HEK293T (cell line): Measurements from ENCODE around the gene TRAPPC2B.

Experiments used
- ELF4 ChIP-seq: fragments of 450-650 bp; IDR thresholded peaks from 2 replicates; pipeline ENCODE4 v1.6.1; 2017; ENCODE audit warnings: antibody characterized with exemption
- FOXA1 ChIP-seq: fragments of 450-650 bp; IDR thresholded peaks from 2 replicates; pipeline ENCODE4 v1.6.1; 2016; ENCODE audit warnings: mild to moderate bottlenecking
- FOXK2 ChIP-seq: fragments of 450-650 bp; IDR thresholded peaks from 2 replicates; pipeline ENCODE4 v1.6.1; 2016; ENCODE audit warnings: mild to moderate bottlenecking
- FOXM1 ChIP-seq: fragments of 450-650 bp; IDR thresholded peaks from 2 replicates; pipeline ENCODE4 v1.6.1; 2017; ENCODE audit warnings: mild to moderate bottlenecking, borderline replicate concordance
- NFRKB ChIP-seq: fragments of 450-650 bp; IDR thresholded peaks from 2 replicates; pipeline ENCODE4 v1.6.1; 2016; ENCODE audit warnings: mild to moderate bottlenecking, moderate library complexity
- SP1 ChIP-seq: fragments of 450-650 bp; IDR thresholded peaks from 2 replicates; pipeline ENCODE4 v1.6.1; 2017
- SUZ12 ChIP-seq: fragments of 450-650 bp; IDR thresholded peaks from 2 replicates; pipeline ENCODE4 v1.6.1; 2016; ENCODE audit warnings: mild to moderate bottlenecking
- ZNF384 ChIP-seq: fragments of 450-650 bp; IDR thresholded peaks from 2 replicates; pipeline ENCODE4 v1.6.1; 2016

DNA sequence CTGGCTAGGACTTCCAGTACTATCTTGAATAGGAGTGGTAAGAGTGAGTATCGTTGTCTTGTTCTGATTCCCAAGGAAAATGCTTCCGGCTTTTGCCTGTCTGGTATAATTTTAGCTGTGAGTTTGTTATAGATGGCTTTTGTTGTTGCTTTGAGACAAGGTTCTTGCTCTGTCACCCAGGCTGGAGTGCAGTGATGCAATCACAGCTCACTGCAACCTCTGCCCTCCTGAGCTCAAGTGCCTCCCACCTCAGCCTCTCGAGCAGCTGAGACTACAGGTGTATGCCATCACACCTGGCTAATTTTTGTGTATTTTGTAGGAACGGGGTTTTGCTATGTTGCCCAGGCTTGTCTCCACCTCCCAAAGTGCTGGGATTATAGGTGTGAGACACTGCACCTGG, 49.2 kb upstream of the TRAPPC2B start:
- TF ChIP-seq NFRKB (no peak), FOXK2 (no peak), SP1 (no peak), SUZ12 (no peak), ZNF384 (no peak), ELF4 (no peak), FOXM1 (no peak), FOXA1 (no peak)
